ENCODE measurements around the gene TLR5. TPM values are rescaled to one million over a fixed set of nuclear protein-coding genes. Genes with fewer than 3 reads are reported as not detected.

Gene TLR5
- total and polyA plus RNA-seq, 2 of the 4 experiments (the other 2 are of a cell fraction): 0.09 to 0.18 TPM

DNA sequence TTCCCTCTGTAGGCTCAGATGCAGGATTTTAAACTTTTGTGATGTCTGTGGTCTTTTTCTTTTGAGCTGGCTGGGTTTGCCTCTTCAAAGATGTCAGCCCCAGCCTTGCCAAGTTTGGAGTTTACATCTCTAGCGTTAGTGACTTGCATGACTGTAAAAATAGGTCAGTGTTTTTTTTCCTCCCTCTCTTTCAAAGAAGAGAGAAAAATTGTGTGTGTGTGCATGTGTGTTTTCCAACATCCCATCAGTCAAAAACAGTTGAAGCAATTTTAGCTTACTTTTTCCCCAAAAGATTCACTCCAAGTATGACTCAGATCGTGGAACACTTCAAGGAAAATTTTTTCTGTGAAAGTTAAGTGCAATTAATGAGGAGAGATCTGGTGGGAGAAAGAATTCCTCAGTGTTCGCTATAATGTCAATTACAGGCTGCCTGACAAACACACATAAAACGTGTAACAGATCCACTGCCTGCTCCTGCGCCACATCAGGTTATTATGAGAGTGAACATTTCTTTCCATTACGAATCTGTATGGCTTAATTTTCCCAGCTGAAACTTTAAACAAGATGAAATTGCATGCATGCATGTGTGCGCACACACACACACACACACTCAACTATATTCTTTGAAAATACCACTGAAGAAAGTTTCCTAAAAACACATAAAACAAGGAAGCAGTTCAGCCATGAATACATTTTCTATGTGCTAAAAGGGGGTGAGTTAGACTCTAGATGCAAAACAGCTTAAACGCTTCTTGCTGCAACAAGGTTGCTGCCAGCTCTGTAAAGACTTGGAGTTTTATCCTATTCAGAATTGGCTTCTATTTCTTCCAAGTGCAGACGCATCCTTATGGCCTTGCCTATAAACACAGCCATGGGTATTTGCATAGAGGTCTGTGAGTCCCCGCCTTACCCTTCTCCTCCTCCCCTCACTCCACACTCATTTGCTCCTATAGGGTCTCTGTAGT is 55.5 kb downstream of the TLR5 start:
- Histone ChIP-seq H3K9me1 (ENCODE audit: insufficient read depth, low read length) (no peaks in the 10 kb centered on the region), H2AFZ (replicated peaks; ENCODE audit: low read length, poor library complexity) (no peak overlapping the region), H4K91ac (ENCODE audit: insufficient read depth, low read depth, low read length) (no peak overlapping the region), H4K20me1 (ENCODE audit: insufficient read depth, low read length) (no peaks in the 10 kb centered on the region), H2BK120ac (ENCODE audit: low read depth, low read length) (no peak overlapping the region), H3K27ac (ENCODE audit: insufficient read depth, low read length) (no peak overlapping the region), H4K5ac (ENCODE audit: low read depth, low read length) (no peak overlapping the region), H4K8ac (ENCODE audit: low read depth in 2 of 2, low read length in 2 of 2) (no peak overlapping the region), H3K56ac (ENCODE audit: extremely low read depth, insufficient read depth, low read length) (no peak overlapping the region), H3K4ac (ENCODE audit: low read depth, low read length) (no peak overlapping the region), H3K4me1 (ENCODE audit: control insufficient read depth, insufficient read depth, low read length) (no peaks in the 10 kb centered on the region), H3K23ac (ENCODE audit: low read depth, low read length) (no peak overlapping the region), H2BK15ac (ENCODE audit: low read depth, low read length) (no peak overlapping the region), H3K36me3 (ENCODE audit: control insufficient read depth, insufficient read depth, low read length) (no peaks in the 10 kb centered on the region), H3K9me3 (ENCODE audit: control insufficient read depth, insufficient read depth, low read length) (no peaks in the 10 kb centered on the region), H3K9ac (ENCODE audit: low read depth, low read length) (no peak overlapping the region), H2BK20ac (ENCODE audit: low read depth, low read length) (no peak overlapping the region), H3K4me3 (ENCODE audit: insufficient read depth, low read depth, low read length) (no peak overlapping the region), H3K14ac (replicated peaks; ENCODE audit: low read depth, low read length) (no peak overlapping the region), H3K18ac (ENCODE audit: low read depth, low read length) (no peak overlapping the region), H2AK5ac (ENCODE audit: low read depth, low read length) (no peak overlapping the region), H2BK5ac (ENCODE audit: low read depth, low read length, poor library complexity, severe bottlenecking) (no peak overlapping the region), H3K27me3 (ENCODE audit: control insufficient read depth, insufficient read depth, low read length) (peaks cover 52% of the 10 kb centered on the region), H3K79me1 (ENCODE audit: low read depth in 1 of 2, low read length in 2 of 2) (no peaks in the 10 kb centered on the region), H2AK9ac (replicated peaks; ENCODE audit: low read depth, low read length, poor library complexity) (no peak overlapping the region), H3K4me2 (ENCODE audit: low read depth, low read length) (peak overlapping the region; percentile 66)
- no CpG with 5 or more reads among the region's 10 CpGs for WGBS, 2 experiments (ENCODE audit: extremely low coverage in 2 of 2, insufficient read length in 1 of 2)
- TF ChIP-seq ELK1 (IDR thresholded peaks at IDR 0.05; ENCODE audit: borderline replicate concordance, low read depth, low read length) (no peak), CTCF (conservative IDR thresholded peaks at IDR 0.05; ENCODE audit: low read depth, low read length) (no peak), FOS (IDR thresholded peaks at IDR 0.05; ENCODE audit: low read depth, low read length) (no peak), CHD1 (IDR thresholded peaks at IDR 0.05; ENCODE audit: low read depth, low read length) (no peak), RFX5 (IDR thresholded peaks at IDR 0.05; ENCODE audit: low read depth, low read length) (no peak), MAZ (IDR thresholded peaks at IDR 0.05; ENCODE audit: borderline replicate concordance, low read depth, low read length) (no peak), SMC3 (IDR thresholded peaks at IDR 0.05; ENCODE audit: low read depth, low read length) (no peak), RCOR1 (IDR thresholded peaks at IDR 0.05; ENCODE audit: insufficient replicate concordance, low read length) (no peak), MAFK (IDR thresholded peaks at IDR 0.05; ENCODE audit: low read depth, low read length) (no peak), BHLHE40 (IDR thresholded peaks at IDR 0.05; ENCODE audit: low read depth, low read length) (no peak), RAD21 (IDR thresholded peaks at IDR 0.05; ENCODE audit: low read length) (no peak), NFE2L2 (IDR thresholded peaks at IDR 0.05; ENCODE audit: low read depth, low read length) (no peak), CEBPB (IDR thresholded peaks at IDR 0.05; ENCODE audit: low read depth, low read length) (no peak)
- TF ChIP-seq, protein P1, sequence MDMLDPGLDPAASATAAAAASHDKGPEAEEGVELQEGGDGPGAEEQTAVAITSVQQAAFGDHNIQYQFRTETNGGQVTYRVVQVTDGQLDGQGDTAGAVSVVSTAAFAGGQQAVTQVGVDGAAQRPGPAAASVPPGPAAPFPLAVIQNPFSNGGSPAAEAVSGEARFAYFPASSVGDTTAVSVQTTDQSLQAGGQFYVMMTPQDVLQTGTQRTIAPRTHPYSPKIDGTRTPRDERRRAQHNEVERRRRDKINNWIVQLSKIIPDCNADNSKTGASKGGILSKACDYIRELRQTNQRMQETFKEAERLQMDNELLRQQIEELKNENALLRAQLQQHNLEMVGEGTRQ (IDR thresholded peaks at IDR 0.05; ENCODE audit: low read depth, low read length): no peak
- intact Hi-C loops (cut with micrococcal nuclease): loop anchor here (5.0 kb wide), 1 partner anchor 1655 kb away; no protein-coding TSS in a partner anchor
- dilution Hi-C loops (cut with HindIII; ENCODE audit: low sequenced_read_pairs, unreplicated experiment): loop anchor here (25.0 kb wide), 1 partner anchor 300 kb away; no protein-coding TSS in a partner anchor
- DNase-seq (peak; percentile 20), ATAC-seq (ENCODE audit: low read depth) (no peak)
- ChIA-PET POLR2A (ENCODE audit: unreplicated experiment) (no interaction called here), CTCF (no interaction called here)
- in situ Hi-C loops (cut with MboI; ENCODE audit: low sequenced_read_pairs): loop anchor here (5.0 kb wide), 1 partner anchor 295 kb away; no protein-coding TSS in a partner anchor
- no TSS peak for BruUV-seq (replicated peaks)
